Activated CD4-positive, alpha-beta T cell treated with anti-CD3 and anti-CD28 coated beads for 36 hours (primary cell): ENCODE measurements around the gene BRINP3. TPM values are rescaled to one million over a fixed set of nuclear protein-coding genes. Genes with fewer than 3 reads are reported as not detected.

Experiments
- ATAC-seq: fragments of 200-7000 bp; cut with Tn5 transposase; one replicate; pipeline ENCODE4 v1.10.0; 2021; ENCODE audit warnings: mild to moderate bottlenecking, moderate library complexity
- CTCF ChIA-PET: fragments of 350-600 bp; sonication (Branson Sonifier 250); formaldehyde crosslinking; loops from one replicate; lab custom pipeline; 2021; ENCODE audit warnings: antibody characterized with exemption; lab: Charles Lee
- POLR2A ChIA-PET: fragments of 350-600 bp; sonication (Branson Sonifier 250); formaldehyde crosslinking; loops from one replicate; lab custom pipeline; 2021; ENCODE audit warnings: antibody characterized with exemption, inconsistent platforms; lab: Charles Lee
- DNase-seq: peaks from one replicate; pipeline ENCODE4 v3.0.0-alpha.2; 2020
- H3K27ac Mint-ChIP-seq: one replicate; pipeline ENCODE4 v1.8.0; 2021; ENCODE audit warnings: mixed read lengths
- H3K27me3 Mint-ChIP-seq: one replicate; pipeline ENCODE4 v1.8.0; 2021; ENCODE audit warnings: mixed read lengths
- H3K36me3 Mint-ChIP-seq: one replicate; pipeline ENCODE4 v1.8.0; 2021; ENCODE audit warnings: low read depth, mixed read lengths
- H3K4me1 Mint-ChIP-seq: one replicate; pipeline ENCODE4 v1.8.0; 2021; ENCODE audit warnings: mixed read lengths
- H3K4me3 Mint-ChIP-seq: one replicate; pipeline ENCODE4 v1.8.0; 2021; ENCODE audit warnings: mild to moderate bottlenecking, moderate library complexity, mixed read lengths
- H3K9me3 Mint-ChIP-seq: one replicate; pipeline ENCODE4 v1.8.0; 2021; ENCODE audit warnings: low read depth, mixed read lengths
- intact Hi-C, 2 experiments: fragments of 100-400 bp; cut with DNase I in 1 of 2; cut with micrococcal nuclease in 1 of 2; formaldehyde crosslinking; loops; one replicate each; pipeline versions ENCODE4 v1.14.2 to v1.15.1; 2022 to 2024; cut with DNase I, micrococcal nuclease
- total RNA-seq, 2 experiments: library from RNA; stranded (reverse); gene quantifications; one replicate each; pipeline ENCODE4 v1.2.3, GENCODE V29; 2021

The BRINP3 gene
- total RNA-seq, 2 experiments from 2014 or later, result not detected

DNA sequence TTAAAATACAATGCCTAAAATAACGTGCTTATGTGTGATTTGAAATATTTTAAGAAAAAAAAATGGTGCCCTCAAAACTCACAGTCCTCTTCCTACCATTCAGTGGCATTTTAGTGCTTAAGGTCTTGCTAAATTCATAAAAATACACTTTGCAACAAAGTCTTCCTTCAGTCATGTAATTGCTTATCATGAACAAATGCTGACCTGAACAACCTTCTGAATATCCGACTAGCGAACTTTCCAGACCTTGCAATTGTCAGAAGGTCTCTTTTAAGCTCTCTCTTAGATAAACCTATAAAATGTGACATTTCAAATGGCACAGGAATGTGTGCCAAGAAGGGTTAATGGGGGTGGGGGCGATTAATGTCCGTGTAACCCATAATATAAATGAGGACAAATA, 858 bp downstream of the BRINP3 start:
- Mint-ChIP-seq H3K4me3 (no peak overlapping the region), H3K9me3 (no peaks in the 10 kb centered on the region), H3K36me3 (no peaks in the 10 kb centered on the region), H3K27ac (no peak overlapping the region), H3K27me3 (peaks cover 35% of the 10 kb centered on the region), H3K4me1 (peaks cover 10% of the 10 kb centered on the region)
- POLR2A ChIA-PET, result no interaction called here
- DNase-seq, result no peak
- intact Hi-C loops, result loop anchor here in 1 of 2 experiments (5.0 kb wide), 1 partner anchor 490 kb away; no protein-coding TSS in a partner anchor
- no peak for ATAC-seq
- CTCF ChIA-PET, result no interaction called here

DNA sequence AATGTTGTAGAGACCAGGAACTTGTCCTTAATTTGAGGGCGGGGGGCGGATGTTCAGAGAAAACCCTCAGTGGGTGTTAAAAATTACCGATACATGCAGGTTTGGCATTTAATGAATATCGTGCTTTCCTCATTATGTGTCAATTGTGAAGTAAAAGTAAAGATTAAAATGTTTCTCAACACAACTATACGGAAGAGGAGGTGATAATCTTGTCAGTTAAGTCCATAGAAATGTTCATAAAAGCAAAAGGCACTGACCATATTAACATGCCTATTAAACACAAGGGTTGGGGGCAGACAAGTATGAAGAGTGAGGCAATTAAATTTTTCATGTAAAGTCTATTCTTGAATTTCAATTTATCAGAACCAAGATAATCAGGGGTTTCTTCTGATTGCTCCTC, 1.3 kb downstream of the BRINP3 start:
- H3K9me3 Mint-ChIP-seq, result no peaks in the 10 kb centered on the region
- ChIA-PET CTCF (no interaction called here), POLR2A (no interaction called here)
- peaks cover 10% of the 10 kb centered on the region for H3K4me1 Mint-ChIP-seq
- no peak for ATAC-seq
- no peak overlapping the region for H3K4me3 Mint-ChIP-seq
- intact Hi-C loops, result loop anchor here in 1 of 2 experiments (5.0 kb wide), 1 partner anchor 491 kb away; no protein-coding TSS in a partner anchor
- no peaks in the 10 kb centered on the region for H3K36me3 Mint-ChIP-seq
- peaks cover 35% of the 10 kb centered on the region for H3K27me3 Mint-ChIP-seq
- DNase-seq, result no peak
- no peak overlapping the region for H3K27ac Mint-ChIP-seq

GRCh38 chr1:190475421-190476141, 2.1 kb downstream of the BRINP3 start:
- CTCF ChIA-PET, result interaction anchor here (0.6 kb wide), 1 partner anchor 230 kb away, joined by 4 read pairs; no protein-coding TSS in a partner anchor
- H3K36me3 Mint-ChIP-seq, result no peaks in the 10 kb centered on the region

GRCh38 chr1:190474650-190475211, 2.9 kb downstream of the BRINP3 start:
- H3K27me3 Mint-ChIP-seq, result peaks cover 35% of the 10 kb centered on the region
- no peaks in the 10 kb centered on the region for H3K9me3 Mint-ChIP-seq
- ChIA-PET POLR2A (no interaction called here), CTCF (no interaction called here)
- H3K36me3 Mint-ChIP-seq, result no peaks in the 10 kb centered on the region
- peaks cover 10% of the 10 kb centered on the region for H3K4me1 Mint-ChIP-seq
- ATAC-seq (no peak), DNase-seq (no peak)
- no peak overlapping the region for H3K27ac Mint-ChIP-seq
- intact Hi-C loops, result loop anchor here in 1 of 2 experiments (5.0 kb wide), 1 partner anchor 493 kb away; no protein-coding TSS in a partner anchor
- no peak overlapping the region for H3K4me3 Mint-ChIP-seq

More at GRCh38 chr1:190475421-190476141, 2.1 kb downstream of the BRINP3 start:
- no peak for DNase-seq
- peaks cover 10% of the 10 kb centered on the region for H3K4me1 Mint-ChIP-seq
- H3K27me3 Mint-ChIP-seq, result peaks cover 35% of the 10 kb centered on the region
- intact Hi-C loops, result loop anchor here in 1 of 2 experiments (5.0 kb wide), 1 partner anchor 492 kb away; no protein-coding TSS in a partner anchor
- POLR2A ChIA-PET, result no interaction called here
- ATAC-seq, result no peak
- H3K9me3 Mint-ChIP-seq, result no peaks in the 10 kb centered on the region
- no peak overlapping the region for H3K4me3 Mint-ChIP-seq
- no peak overlapping the region for H3K27ac Mint-ChIP-seq

DNA sequence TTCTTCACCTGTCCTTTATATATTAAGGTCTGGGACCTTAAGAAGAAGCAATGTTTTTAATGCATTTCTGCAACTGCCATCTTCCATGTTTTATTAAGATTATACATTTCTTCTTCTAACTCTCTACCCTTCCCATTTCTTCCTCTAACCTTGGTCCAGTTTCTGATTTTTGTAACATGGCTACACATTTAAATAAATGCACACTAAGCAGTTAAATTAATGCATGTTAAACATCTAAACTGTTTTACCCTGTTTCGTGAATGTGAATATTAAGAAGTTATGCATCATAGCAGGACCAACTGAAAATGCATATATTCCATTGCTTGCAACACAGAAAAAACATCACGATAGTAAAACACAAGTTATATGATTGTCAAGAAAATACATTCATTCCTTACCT, 3.7 kb downstream of the BRINP3 start:
- ChIA-PET CTCF (no interaction called here), POLR2A (no interaction called here)

GRCh38 chr1:190472494-190472893, 5.2 kb downstream of the BRINP3 start:
- CTCF ChIA-PET, result no interaction called here
- DNase-seq, result no peak
- Mint-ChIP-seq H3K27ac (no peak overlapping the region), H3K4me1 (peaks cover 3% of the 10 kb centered on the region), H3K4me3 (no peak overlapping the region), H3K36me3 (no peaks in the 10 kb centered on the region), H3K27me3 (peaks cover 18% of the 10 kb centered on the region), H3K9me3 (no peaks in the 10 kb centered on the region)
- no peak for ATAC-seq
- intact Hi-C loops, result no loop called here
- POLR2A ChIA-PET, result no interaction called here

More for the DNA sequence above, 3.7 kb downstream of the BRINP3 start:
- intact Hi-C loops, result no loop called here
- H3K9me3 Mint-ChIP-seq, result no peaks in the 10 kb centered on the region
- no peak overlapping the region for H3K27ac Mint-ChIP-seq
- H3K36me3 Mint-ChIP-seq, result no peaks in the 10 kb centered on the region
- DNase-seq, result no peak
- ATAC-seq, result no peak
- peaks cover 10% of the 10 kb centered on the region for H3K4me1 Mint-ChIP-seq
- peaks cover 34% of the 10 kb centered on the region for H3K27me3 Mint-ChIP-seq
- no peak overlapping the region for H3K4me3 Mint-ChIP-seq

DNA sequence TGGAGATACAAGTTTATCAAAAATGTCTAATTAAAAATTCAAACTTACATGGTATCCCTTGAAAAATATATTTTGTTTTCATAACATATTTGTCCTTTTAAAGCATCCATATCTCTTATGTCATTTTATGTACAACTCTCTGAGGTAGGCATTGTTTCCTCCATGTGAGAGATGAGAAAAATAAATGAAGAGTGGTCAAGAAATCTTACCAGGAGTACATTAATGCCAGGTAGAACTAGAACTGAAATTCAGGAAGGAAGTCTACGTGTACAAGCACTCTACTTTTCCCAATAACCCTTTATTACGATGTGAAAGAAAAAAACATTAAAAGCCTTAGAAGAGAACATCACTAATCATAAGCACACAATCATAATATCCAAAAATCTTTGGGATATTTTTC, 5.6 kb downstream of the BRINP3 start:
- intact Hi-C loops, result no loop called here
- no peak for ATAC-seq
- no peak for DNase-seq
- Mint-ChIP-seq H3K9me3 (no peaks in the 10 kb centered on the region), H3K4me3 (no peak overlapping the region), H3K27me3 (peaks cover 16% of the 10 kb centered on the region), H3K4me1 (no peaks in the 10 kb centered on the region), H3K36me3 (no peaks in the 10 kb centered on the region), H3K27ac (no peak overlapping the region)
- ChIA-PET POLR2A (no interaction called here), CTCF (no interaction called here)

DNA sequence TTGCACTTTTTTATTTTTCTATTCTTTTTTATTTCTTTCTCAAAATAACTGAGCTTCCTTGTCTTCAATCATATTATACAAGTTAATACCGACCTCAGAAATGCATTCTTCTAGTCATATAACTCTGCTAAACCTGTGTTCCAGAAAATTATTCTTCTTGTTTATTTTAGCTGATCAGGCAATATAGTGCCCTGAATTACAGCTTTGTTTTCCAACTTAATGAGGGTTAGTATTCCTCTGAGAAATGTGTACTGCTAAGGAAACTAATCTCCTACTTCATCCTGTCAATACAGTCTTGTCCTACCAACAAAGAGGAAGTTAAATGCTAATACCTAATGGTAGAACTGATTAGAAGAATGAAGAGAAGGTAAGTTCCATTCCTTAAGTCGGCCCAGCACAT, 13.0 kb downstream of the BRINP3 start:
- POLR2A ChIA-PET, result no interaction called here
- DNase-seq, result no peak
- intact Hi-C loops, result no loop called here
- CTCF ChIA-PET, result no interaction called here
- no peak for ATAC-seq
- Mint-ChIP-seq H3K27ac (no peak overlapping the region), H3K9me3 (peaks cover 4% of the 10 kb centered on the region), H3K27me3 (no peaks in the 10 kb centered on the region), H3K36me3 (no peaks in the 10 kb centered on the region), H3K4me1 (no peaks in the 10 kb centered on the region), H3K4me3 (no peak overlapping the region)

DNA sequence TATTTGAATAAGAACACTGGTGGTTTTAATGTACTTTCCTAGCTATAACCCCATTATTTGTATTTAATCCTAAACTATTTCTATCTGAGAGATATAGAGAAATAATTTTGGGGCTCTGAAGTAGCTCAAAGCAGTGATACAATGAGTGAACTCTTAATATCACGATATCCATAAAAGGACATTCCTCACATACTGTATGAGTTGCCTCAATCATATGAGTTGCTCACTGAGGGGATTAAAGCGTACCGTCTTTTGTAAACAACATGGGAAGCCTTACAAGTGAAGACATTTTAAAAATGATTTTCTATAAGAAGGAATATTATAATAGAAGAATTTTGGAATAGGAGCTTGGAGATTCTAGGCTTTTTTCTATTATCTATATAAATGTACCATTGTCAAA, 21.5 kb downstream of the BRINP3 start:
- Mint-ChIP-seq H3K27ac (no peak overlapping the region), H3K4me3 (no peak overlapping the region), H3K27me3 (no peaks in the 10 kb centered on the region), H3K36me3 (no peaks in the 10 kb centered on the region), H3K9me3 (peaks cover under 1% of the 10 kb centered on the region), H3K4me1 (no peaks in the 10 kb centered on the region)
- intact Hi-C loops, result no loop called here
- ChIA-PET CTCF (no interaction called here), POLR2A (no interaction called here)
- DNase-seq, result no peak
- ATAC-seq, result no peak

- intact Hi-C loops, result no loop called here
- CTCF ChIA-PET, result no interaction called here
- POLR2A ChIA-PET, result no interaction called here
- no peak overlapping the region for H3K4me3 Mint-ChIP-seq
- H3K27ac Mint-ChIP-seq, result no peak overlapping the region
- DNase-seq (no peak), ATAC-seq (no peak)
- H3K4me1 Mint-ChIP-seq, result no peaks in the 10 kb centered on the region
- H3K36me3 Mint-ChIP-seq, result no peaks in the 10 kb centered on the region
- H3K9me3 Mint-ChIP-seq, result no peaks in the 10 kb centered on the region
- H3K27me3 Mint-ChIP-seq, result no peaks in the 10 kb centered on the region
These were observed 22.0 kb downstream of the BRINP3 start for GRCh38 chr1:190455631-190456030.

DNA sequence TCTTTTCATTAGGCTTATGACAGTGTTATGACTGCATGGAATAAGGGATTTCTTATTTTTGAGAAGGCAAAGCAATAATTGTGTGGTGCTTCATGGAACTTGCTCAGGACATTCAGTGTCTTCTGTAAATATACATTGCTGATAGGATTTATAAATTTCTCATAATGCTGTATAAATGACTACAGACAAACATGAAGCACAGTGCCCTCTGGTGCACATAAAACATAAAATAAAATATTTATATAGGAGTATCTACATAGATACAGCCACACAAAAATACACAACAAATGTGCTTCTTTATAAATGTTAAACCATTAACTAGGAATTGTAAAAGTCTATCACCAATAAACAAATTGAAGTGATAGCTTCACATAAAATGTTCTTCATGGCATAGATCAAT, 24.1 kb downstream of the BRINP3 start:
- Mint-ChIP-seq H3K4me1 (no peaks in the 10 kb centered on the region), H3K36me3 (no peaks in the 10 kb centered on the region), H3K27me3 (no peaks in the 10 kb centered on the region), H3K27ac (no peak overlapping the region), H3K4me3 (no peak overlapping the region), H3K9me3 (peaks cover 2% of the 10 kb centered on the region)
- DNase-seq, result no peak
- CTCF ChIA-PET, result no interaction called here
- POLR2A ChIA-PET, result no interaction called here
- no peak for ATAC-seq
- intact Hi-C loops, result no loop called here

DNA sequence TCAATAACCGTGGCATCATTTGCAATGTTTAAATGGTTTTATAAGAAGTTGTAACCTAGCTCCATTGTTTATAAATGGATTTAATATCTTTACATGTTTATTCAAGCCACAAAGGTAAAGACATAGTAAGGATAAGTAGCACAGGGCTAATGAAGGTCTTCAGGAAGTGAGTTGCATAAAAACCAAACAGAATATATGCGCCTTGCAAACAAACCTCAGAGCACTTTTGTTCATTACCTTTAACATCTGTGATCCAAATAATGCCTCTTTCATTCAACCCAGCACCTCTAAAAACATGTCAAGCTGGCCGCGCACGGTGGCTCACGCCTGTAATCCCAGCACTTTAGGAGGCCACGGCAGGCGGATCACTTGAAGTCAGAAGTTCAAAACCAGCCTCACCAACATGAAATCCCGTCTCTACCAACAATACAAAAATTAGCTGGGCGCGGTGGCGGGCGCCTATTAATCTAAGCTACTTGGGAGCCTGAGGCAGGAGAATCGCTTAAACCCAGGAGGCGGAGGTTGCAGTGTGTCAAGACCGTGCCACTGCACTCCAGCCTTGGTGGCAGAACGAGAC, 25.3 kb downstream of the BRINP3 start:
- intact Hi-C loops, result no loop called here
- no peak overlapping the region for H3K27ac Mint-ChIP-seq
- H3K4me1 Mint-ChIP-seq, result no peaks in the 10 kb centered on the region
- H3K36me3 Mint-ChIP-seq, result no peaks in the 10 kb centered on the region
- ChIA-PET POLR2A (no interaction called here), CTCF (no interaction called here)
- H3K9me3 Mint-ChIP-seq, result peaks cover 2% of the 10 kb centered on the region
- H3K4me3 Mint-ChIP-seq, result no peak overlapping the region
- no peak for DNase-seq
- no peak for ATAC-seq
- no peaks in the 10 kb centered on the region for H3K27me3 Mint-ChIP-seq
